Vagina (tissue), 2 donors: ENCODE measurements around the gene LHPP. TPM values are rescaled to one million over a fixed set of nuclear protein-coding genes. Genes with fewer than 3 reads are reported as not detected.
A peak's percentile ranks its signal among the peaks of the same experiment; 100 is the strongest.

Experiments used
- DNase-seq, 2 donors: peaks; one replicate each; pipeline ENCODE4 v3.0.0-alpha.2; 2017; ENCODE audit errors: extremely low spot score in 2 of 2
- H3K27ac ChIP-seq: fragments of 200-600 bp; sonication (generic); one replicate; pipeline ENCODE4 v1.5.1; 2019
- H3K27me3 ChIP-seq: fragments of 200-600 bp; sonication (generic); one replicate; pipeline ENCODE4 v1.5.1; 2019
- H3K36me3 ChIP-seq, 2 donors: fragments of 200-600 bp; sonication (generic); one replicate each; pipeline ENCODE4 v1.5.1; 2017 to 2019
- H3K4me1 ChIP-seq: fragments of 200-600 bp; sonication (generic); one replicate; pipeline ENCODE4 v1.5.1; 2019
- H3K4me3 ChIP-seq, 2 donors: fragments of 200-600 bp; sonication (generic); 1 replicate in 1 of 2; 2 replicates in 1 of 2; pipeline ENCODE4 v1.5.1; 2016 to 2019
- H3K9me3 ChIP-seq: fragments of 200-600 bp; sonication (generic); one replicate; pipeline ENCODE4 v1.5.1; 2019
- CTCF ChIP-seq, 3 experiments: fragments of 450-650 bp in 2 of 3; fragments of 200-600 bp in 1 of 3; sonication (generic) in 1 of 3; IDR thresholded peaks; one replicate each; pipeline ENCODE4 v1.5.1; 2017 to 2019; ENCODE audit warnings: antibody characterized with exemption in 3 of 3, mild to moderate bottlenecking in 2 of 3, moderate library complexity in 2 of 3
- POLR2A ChIP-seq, 2 donors: fragments of 450-650 bp; IDR thresholded peaks; one replicate each; pipeline ENCODE4 v1.6.1; 2017; ENCODE audit warnings: antibody characterized with exemption in 2 of 2, mild to moderate bottlenecking in 2 of 2, moderate library complexity in 2 of 2
- POLR2AphosphoS5 ChIP-seq, 2 donors: sonication (generic); formaldehyde crosslinking; IDR thresholded peaks; one replicate each; pipeline ENCODE4 v1.9.0; 2017; ENCODE audit warnings: antibody characterized with exemption in 2 of 2, mild to moderate bottlenecking in 2 of 2, low read depth in 1 of 2; ENCODE audit not compliant: insufficient read depth in 1 of 2
- intact Hi-C: fragments of 100-400 bp; cut with DNase I; formaldehyde crosslinking; loops from one replicate; pipeline ENCODE4 v1.15.1; 2023
- total RNA-seq: library from RNA; depleted of rRNA; stranded (reverse); fragments of >200 nt; gene quantifications from one replicate; pipeline ENCODE4 v1.2.3, GENCODE V29; 2016

Gene LHPP
- total RNA-seq, 1 donor from 2014 or later: 20.1 TPM

- no peak for DNase-seq
- intact Hi-C loops: no loop called here
- Histone ChIP-seq H3K4me3 (no peak overlapping the region), H3K27me3 (no peaks in the 10 kb centered on the region), H3K9me3 (no peaks in the 10 kb centered on the region), H3K27ac (no peak overlapping the region), H3K36me3 (no peaks in the 10 kb centered on the region), H3K4me1 (peaks cover 20% of the 10 kb centered on the region)
- TF ChIP-seq POLR2A (IDR thresholded peaks at IDR 0.05): no peak
- no peak for TF ChIP-seq CTCF (IDR thresholded peaks at IDR 0.05)
These were observed 92.6 kb downstream of the LHPP start for GRCh38 chr10:124554085-124554858.

- Histone ChIP-seq H3K4me3 (no peak overlapping the region), H3K4me1 (peaks cover 49% of the 10 kb centered on the region), H3K36me3 (no peaks in the 10 kb centered on the region), H3K27me3 (no peaks in the 10 kb centered on the region), H3K27ac (no peak overlapping the region), H3K9me3 (no peaks in the 10 kb centered on the region)
- no peak for DNase-seq
- TF ChIP-seq CTCF (IDR thresholded peaks at IDR 0.05): no peak
- no peak for TF ChIP-seq POLR2A (IDR thresholded peaks at IDR 0.05)
- no peak for TF ChIP-seq POLR2AphosphoS5 (IDR thresholded peaks at IDR 0.05; ENCODE audit: insufficient read depth in 1 of 2, low read depth in 1 of 2)
- intact Hi-C loops: no loop called here
These were observed 95.5 kb downstream of the LHPP start for GRCh38 chr10:124557167-124557566.

- Histone ChIP-seq H3K27ac (peak overlapping the region; percentile 46), H3K9me3 (no peaks in the 10 kb centered on the region), H3K4me1 (peaks cover 55% of the 10 kb centered on the region), H3K4me3 (no peak overlapping the region), H3K36me3 (no peaks in the 10 kb centered on the region), H3K27me3 (no peaks in the 10 kb centered on the region)
- no peak for TF ChIP-seq POLR2A (IDR thresholded peaks at IDR 0.05)
- TF ChIP-seq POLR2AphosphoS5 (IDR thresholded peaks at IDR 0.05; ENCODE audit: insufficient read depth in 1 of 2, low read depth in 1 of 2): no peak
- TF ChIP-seq CTCF (IDR thresholded peaks at IDR 0.05): no peak
- no peak for DNase-seq
- intact Hi-C loops: no loop called here
These were observed 96.2 kb downstream of the LHPP start for GRCh38 chr10:124557648-124558338.

GRCh38 chr10:124558339-124559321, 97.0 kb downstream of the LHPP start:
- Histone ChIP-seq H3K9me3 (no peaks in the 10 kb centered on the region), H3K27ac (peak overlapping the region; percentile 89), H3K27me3 (no peaks in the 10 kb centered on the region), H3K4me3 (no peak overlapping the region), H3K36me3 (no peaks in the 10 kb centered on the region), H3K4me1 (peaks cover 55% of the 10 kb centered on the region)
- DNase-seq: no peak
- intact Hi-C loops: no loop called here
- TF ChIP-seq POLR2A (IDR thresholded peaks at IDR 0.05) (no peak), POLR2AphosphoS5 (IDR thresholded peaks at IDR 0.05; ENCODE audit: insufficient read depth in 1 of 2, low read depth in 1 of 2) (no peak)
